GM18526 (cell line): ENCODE data around the gene KRT31.
"Not testable (repeated sequence)": the region's sequence is repeated elsewhere in the genome, so short reads cannot be mapped to it uniquely, and the experiment has no call there.

Source experiments
- POLR2A ChIP-seq: IDR thresholded peaks from 3 replicates; pipeline ENCODE4 v1.6.1; 2011; ENCODE audit not compliant: insufficient read length; ENCODE audit errors: extremely low read depth

KRT31 gene

GRCh38 chr17:41369713-41370112 lies 27.7 kb downstream of the KRT31 start, which contains the start of gene KRT33B:
TSS of gene KRT33B (minus strand) at chr17:41369813. CDS start at chr17:41369750, 63 bp downstream.
- TF ChIP-seq POLR2A = no peak

- TF ChIP-seq POLR2A = no peak
Observed at GRCh38 chr17:41369023-41369422, 28.4 kb downstream of the KRT31 start.

- no peak for TF ChIP-seq POLR2A
Observed at GRCh38 chr17:41367426-41368075, 29.9 kb downstream of the KRT31 start.

GRCh38 chr17:41366070-41366469 lies 31.3 kb downstream of the KRT31 start:
- no peak for TF ChIP-seq POLR2A

GRCh38 chr17:41363881-41364280 lies 33.5 kb downstream of the KRT31 start:
- TF ChIP-seq POLR2A = no peak

GRCh38 chr17:41360296-41360995 lies 37.0 kb downstream of the KRT31 start:
- no peak for TF ChIP-seq POLR2A

- TF ChIP-seq POLR2A = no peak
Observed at GRCh38 chr17:41354536-41354935, 42.9 kb downstream of the KRT31 start.

- no peak for TF ChIP-seq POLR2A
Observed at GRCh38 chr17:41352597-41353366, 44.6 kb downstream of the KRT31 start.

- TF ChIP-seq POLR2A = no peak
Observed at GRCh38 chr17:41351177-41351576, 46.2 kb downstream of the KRT31 start.

DNA sequence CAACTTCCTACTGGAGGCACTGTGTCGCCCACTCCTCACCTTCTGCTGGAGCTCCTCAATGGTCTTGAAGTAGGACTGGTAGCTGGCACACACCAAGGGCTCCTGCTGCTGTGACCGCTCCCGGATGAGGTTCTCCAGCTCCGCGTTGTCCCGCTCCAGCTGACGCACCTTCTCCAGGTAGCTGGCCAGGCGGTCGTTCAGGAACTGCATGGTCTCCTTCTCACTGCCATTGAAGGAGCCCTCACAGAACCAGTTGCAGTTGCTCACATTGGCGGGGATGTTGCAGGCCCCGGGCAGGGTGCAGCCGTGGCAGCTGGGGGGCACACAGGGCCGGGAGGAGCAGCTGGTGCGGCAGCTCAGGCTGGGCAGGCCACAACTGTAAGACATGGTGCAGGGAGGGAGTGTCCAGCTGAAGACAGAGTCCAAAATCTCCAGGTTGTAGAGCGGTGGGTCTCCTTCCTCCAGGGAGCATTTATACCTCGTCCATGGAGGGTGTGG lies 47.0 kb downstream of the KRT31 start, which contains the start of gene KRT33A:
Gene KRT33A (minus strand): TSS at position 448 of the 498 bp plus-strand sequence. CDS start 61 bp downstream, at position 387.
- TF ChIP-seq POLR2A = not testable (repeated sequence)

GRCh38 chr17:41347869-41348760 lies 49.3 kb downstream of the KRT31 start:
- TF ChIP-seq POLR2A = no peak

DNA sequence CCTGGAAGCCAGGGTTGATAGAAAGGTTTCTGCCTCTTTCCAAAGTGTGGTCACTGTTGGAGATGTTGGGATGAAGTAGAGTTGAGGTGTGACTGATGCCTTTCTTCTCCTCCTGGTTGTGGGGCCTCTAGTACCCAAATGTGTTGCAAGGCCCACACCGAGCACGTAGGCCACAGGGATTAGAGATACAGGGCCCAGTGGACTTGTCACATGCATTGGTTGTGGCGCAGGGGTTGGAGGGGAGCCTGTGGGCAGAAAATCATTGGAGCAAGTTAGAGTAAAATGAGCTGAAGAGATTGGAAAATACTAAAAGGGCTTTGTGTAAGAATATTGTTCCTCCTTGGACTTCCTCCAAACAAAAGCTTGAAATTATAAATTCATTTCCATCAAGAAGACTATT lies 51.4 kb downstream of the KRT31 start:
- no peak for TF ChIP-seq POLR2A
